Renal pelvis (tissue), 3 donors: ENCODE data around the gene AFP. TPM values are rescaled to one million over a fixed set of nuclear protein-coding genes. Genes with fewer than 3 reads are reported as not detected.

ENCODE experiments used
- polyA plus RNA-seq, 3 donors: library from polyadenylated mRNA; unstranded; fragments of 120-200 nt; gene quantifications; one replicate each; pipeline ENCODE4 v1.2.1, GENCODE V29; 2013; ENCODE audit not compliant: insufficient read length in 3 of 3

AFP gene
- polyA plus RNA-seq, 3 donors, result 437 to 1,749 (median 1,318) TPM

Other genes with a start within 250 kb of the AFP start
- 10 to 100 TPM; 74.7 to 81.2 (median 75.3) TPM for gene ANKRD17, start 177.4 kb upstream of the AFP start, polyA plus RNA-seq
- gene ALB, start 31.9 kb upstream of the AFP start, polyA plus RNA-seq, result 1 to 10 TPM; 2.2 to 3.3 (median 2.2) TPM
- gene AFM, start 45.5 kb downstream of the AFP start, polyA plus RNA-seq, result 10 to 100 TPM in 2 of 3 donors, 1 to 10 TPM in 1; 9.6 to 15.1 (median 14.8) TPM
- gene RASSF6, start 184.2 kb downstream of the AFP start, polyA plus RNA-seq, result 1 to 10 TPM; 4.4 to 8.8 (median 6.2) TPM